SK-N-SH (cell line): ENCODE data around the gene AUTS2. TPM values are rescaled to one million over a fixed set of nuclear protein-coding genes. Genes with fewer than 3 reads are reported as not detected.

ENCODE experiments used
- CTCF ChIA-PET: fragments of 300-600, 350-600 bp; formaldehyde crosslinking; extraction: SDS; loops from one replicate; lab custom pipeline; 2021; lab: Yijun Ruan, JAX
- POLR2A ChIA-PET: fragments of 350-600 bp; sonication (Branson Sonifier 250); formaldehyde crosslinking; extraction: SDS; loops from one replicate; lab custom pipeline; 2020; ENCODE audit warnings: antibody characterized with exemption, inconsistent platforms; lab: Yijun Ruan, JAX
- DNase-seq: peaks from one replicate; pipeline ENCODE4 v3.0.0; 2012
- H2AFZ ChIP-seq: fragments of 200-600 bp; sonication (generic); 2 replicates; pipeline ENCODE4 v1.8.1; 2016; ENCODE audit warnings: antibody characterized with exemption, mild to moderate bottlenecking, low read depth
- H3F3A ChIP-seq: fragments of 200-600 bp; sonication (generic); replicated peaks from 2 replicates; pipeline ENCODE3; 2016; ENCODE audit warnings: antibody characterized with exemption, mild to moderate bottlenecking; ENCODE audit not compliant: insufficient read depth
- H3K27ac ChIP-seq, 2 experiments: fragments of 200-500 bp in 1 of 2; fragments of 200-600 bp in 1 of 2; sonication (Bioruptor generic) in 1 of 2; sonication (generic), shearing (Covaris generic) in 1 of 2; 2 replicates each; pipeline versions ENCODE4 v1.5.1 to v1.6.1; 2014 to 2016; ENCODE audit warnings: low read depth in 2 of 2, inconsistent platforms in 1 of 2, low read length in 1 of 2, mild to moderate bottlenecking in 1 of 2, mixed read lengths in 1 of 2
- H3K27me3 ChIP-seq: fragments of 200-600 bp; sonication (generic), shearing (Covaris generic); 2 replicates; pipeline ENCODE4 v1.6.1; 2016; ENCODE audit warnings: mixed run types; ENCODE audit not compliant: insufficient read depth
- H3K36me3 ChIP-seq, 2 experiments: fragments of 200-500 bp in 1 of 2; fragments of 200-600 bp in 1 of 2; sonication (Bioruptor generic) in 1 of 2; sonication (generic) in 1 of 2; replicated peaks in 1 of 2; 2 replicates each; pipeline versions ENCODE3 to v1.5.1; 2014 to 2016; ENCODE audit warnings: low read length in 1 of 2, mild to moderate bottlenecking in 1 of 2; ENCODE audit not compliant: insufficient read depth in 2 of 2, control insufficient read depth in 1 of 2
- H3K4me1 ChIP-seq, 2 experiments: fragments of 200-500 bp in 1 of 2; fragments of 200-600 bp in 1 of 2; sonication (Bioruptor generic) in 1 of 2; sonication (generic), shearing (Covaris generic) in 1 of 2; 2 replicates each; pipeline versions ENCODE4 v1.5.1 to v1.6.1; 2014 to 2016; ENCODE audit warnings: low read depth in 1 of 2, low read length in 1 of 2, mixed run types in 1 of 2; ENCODE audit not compliant: insufficient read depth in 2 of 2, control insufficient read depth in 1 of 2
- H3K4me2 ChIP-seq: fragments of 200-600 bp; sonication (generic), shearing (Covaris generic); 2 replicates; pipeline ENCODE4 v1.6.1; 2017; ENCODE audit warnings: mixed run types
- H3K4me3 ChIP-seq, 2 experiments: fragments of 200-500 bp in 1 of 2; fragments of 200-600 bp in 1 of 2; sonication (Bioruptor generic) in 1 of 2; sonication (generic), shearing (Covaris generic) in 1 of 2; 2 replicates each; pipeline versions ENCODE4 v1.5.1 to v1.8.1; 2014 to 2016; ENCODE audit warnings: low read depth in 2 of 2, inconsistent platforms in 1 of 2, low read length in 1 of 2, mild to moderate bottlenecking in 1 of 2, mixed read lengths in 1 of 2, moderate library complexity in 1 of 2
- H3K79me2 ChIP-seq: fragments of 200-600 bp; sonication (generic); 2 replicates; pipeline ENCODE4 v1.8.1; 2017; ENCODE audit warnings: mild to moderate bottlenecking; ENCODE audit not compliant: insufficient read depth
- H3K9ac ChIP-seq: fragments of 200-600 bp; sonication (generic); 2 replicates; pipeline ENCODE4 v1.6.1; 2017; ENCODE audit warnings: mixed run types
- H3K9me2 ChIP-seq: fragments of 200-600 bp; sonication (generic); 2 replicates; pipeline ENCODE4 v1.6.1; 2017; ENCODE audit warnings: mixed run types
- H3K9me3 ChIP-seq: fragments of 200-600 bp; sonication (generic); 2 replicates; pipeline ENCODE4 v1.6.1; 2017; ENCODE audit warnings: mixed run types, mild to moderate bottlenecking, moderate library complexity
- H4K20me1 ChIP-seq: fragments of 200-600 bp; sonication (generic); 2 replicates; pipeline ENCODE4 v1.6.1; 2017; ENCODE audit warnings: mild to moderate bottlenecking, mixed run types; ENCODE audit not compliant: insufficient read depth
- CHD2 ChIP-seq: fragments of 150-350 bp; IDR thresholded peaks from 2 replicates; pipeline ENCODE4 v1.6.1; 2018; ENCODE audit warnings: low read length; ENCODE audit not compliant: partially characterized antibody
- EP300 ChIP-seq, 2 experiments: IDR thresholded peaks; 2 replicates each; pipeline versions ENCODE4 v1.4.0 to v1.6.1; 2012; ENCODE audit warnings: borderline replicate concordance in 1 of 2, low read depth in 1 of 2, low read length in 1 of 2
- EZH2phosphoT487 ChIP-seq: fragments of 200-600 bp; sonication (generic); IDR thresholded peaks from 2 replicates; pipeline ENCODE4 v1.6.1; 2017; ENCODE audit warnings: low read depth, mixed run types, mild to moderate bottlenecking, antibody characterized with exemption, moderate library complexity, borderline replicate concordance
- FOXJ3 ChIP-seq: sonication (generic); formaldehyde crosslinking; IDR thresholded peaks from 2 replicates; pipeline ENCODE4 v1.5.1; 2020; ENCODE audit warnings: mild to moderate bottlenecking, missing genetic modification reagents
- GABPA ChIP-seq: IDR thresholded peaks from 2 replicates; pipeline ENCODE4 v1.4.0; 2012; ENCODE audit warnings: low read depth, mild to moderate bottlenecking
- GATA2 ChIP-seq: sonication (generic); formaldehyde crosslinking; IDR thresholded peaks from 2 replicates; pipeline ENCODE4 v1.5.0; 2020; ENCODE audit warnings: mild to moderate bottlenecking, missing genetic modification reagents
- JUND ChIP-seq: IDR thresholded peaks from 2 replicates; pipeline ENCODE4 v1.4.0; 2012
- MEF2A ChIP-seq: IDR thresholded peaks from 2 replicates; pipeline ENCODE4 v1.4.0; 2012; ENCODE audit warnings: low read depth, borderline replicate concordance
- NRF1 ChIP-seq: IDR thresholded peaks from 2 replicates; pipeline ENCODE4 v1.6.1; 2012; ENCODE audit warnings: low read depth, mild to moderate bottlenecking, low read length
- POLR2AphosphoS5 ChIP-seq: IDR thresholded peaks from 2 replicates; pipeline ENCODE4 v1.6.1; 2012; ENCODE audit warnings: low read depth, low read length
- RAD21 ChIP-seq: IDR thresholded peaks from 2 replicates; pipeline ENCODE4 v1.6.1; 2012; ENCODE audit warnings: mild to moderate bottlenecking, low read length
- RFX5 ChIP-seq: IDR thresholded peaks from 2 replicates; pipeline ENCODE4 v1.6.1; 2012; ENCODE audit warnings: mild to moderate bottlenecking, improper control_type of control experiment, low read length
- RXRA ChIP-seq: IDR thresholded peaks from 2 replicates; pipeline ENCODE4 v1.4.0; 2012; ENCODE audit warnings: low read depth, mild to moderate bottlenecking, borderline replicate concordance
- SIN3A ChIP-seq: IDR thresholded peaks from 2 replicates; pipeline ENCODE4 v1.6.1; 2012; ENCODE audit warnings: low read depth, mild to moderate bottlenecking, low read length, moderate library complexity, borderline replicate concordance
- TAF1 ChIP-seq: IDR thresholded peaks from 2 replicates; pipeline ENCODE4 v1.6.1; 2012; ENCODE audit warnings: low read depth, mild to moderate bottlenecking, low read length, moderate library complexity, borderline replicate concordance
- TCF12 ChIP-seq: IDR thresholded peaks from 2 replicates; pipeline ENCODE4 v1.4.0; 2012
- YY1 ChIP-seq: IDR thresholded peaks from 2 replicates; pipeline ENCODE4 v1.4.0; 2012; ENCODE audit warnings: low read depth, mild to moderate bottlenecking
- WGBS: methylation state at CpG from one replicate; pipeline ENCODE4 v1.1.6; 2017; ENCODE audit warnings: low lambda C conversion rate; 5-methylcytosine and 5-hydroxymethylcytosine counted together
- polyA plus RNA-seq, 3 experiments: library from polyadenylated mRNA; depleted of rRNA; stranded (reverse); fragments of >200 nt; gene quantifications; 2 replicates each; pipeline ENCODE4 v1.2.3, GENCODE V29; 2012
- TF ChIP-seq, protein P1 (sequence below): IDR thresholded peaks from 2 replicates; pipeline ENCODE4; 2012
- TF ChIP-seq, protein P2 (sequence below): IDR thresholded peaks from 2 replicates; pipeline ENCODE4 v1.4.0; 2012; ENCODE audit warnings: low read depth, borderline replicate concordance
- TF ChIP-seq, protein P3 (sequence below): IDR thresholded peaks from 2 replicates; pipeline ENCODE4 v1.4.0; 2012; ENCODE audit warnings: low read depth
- TF ChIP-seq, protein P4 (sequence below): IDR thresholded peaks from 2 replicates; pipeline ENCODE4 v1.4.0; 2012; ENCODE audit warnings: low read depth, borderline replicate concordance

Gene AUTS2
- polyA plus RNA-seq, 1 of the 3 experiments (the other 2 are of a cell fraction) = 15.6 TPM

DNA sequence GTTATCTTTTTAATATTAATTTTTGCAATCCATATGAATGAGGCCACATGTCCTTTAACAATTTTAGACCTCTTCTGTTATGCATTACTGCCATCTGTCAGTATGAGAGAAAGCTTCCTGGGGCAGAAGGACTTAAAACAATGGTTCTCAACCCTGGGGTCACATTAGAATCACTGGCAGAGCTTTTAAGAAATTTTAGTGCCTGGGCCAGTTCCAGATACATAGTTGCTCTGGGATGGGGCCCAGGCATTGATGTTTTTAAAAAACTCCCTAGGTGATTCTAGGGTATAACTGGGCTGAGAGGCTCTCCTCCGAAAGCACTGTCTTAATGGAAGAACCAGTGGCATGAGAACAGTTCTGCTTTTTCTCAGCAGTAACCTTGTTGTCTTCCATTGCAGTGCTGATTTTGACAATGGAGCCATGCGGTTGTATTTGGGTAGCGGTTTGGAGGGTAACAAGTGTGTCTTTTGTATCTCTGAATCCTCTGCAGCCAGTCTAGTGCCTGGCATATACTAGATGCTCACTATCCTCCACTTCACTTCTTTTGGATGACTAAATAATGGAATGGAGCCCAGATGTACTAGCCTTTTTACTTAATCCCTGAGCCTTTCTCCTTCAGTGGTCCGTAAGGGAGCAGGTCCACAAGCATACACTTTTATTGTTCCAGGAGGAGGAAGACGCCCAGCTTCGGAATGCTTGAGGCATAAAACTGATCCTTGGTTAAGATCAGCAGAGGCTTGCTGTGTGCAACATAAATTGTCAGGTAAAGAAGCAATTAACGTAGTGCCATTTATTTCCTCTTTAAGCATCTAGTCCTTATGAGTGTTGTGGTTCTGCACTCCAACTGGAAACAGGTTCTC is 227.1 kb downstream of the AUTS2 start (continued):
- TF ChIP-seq, protein P1, sequence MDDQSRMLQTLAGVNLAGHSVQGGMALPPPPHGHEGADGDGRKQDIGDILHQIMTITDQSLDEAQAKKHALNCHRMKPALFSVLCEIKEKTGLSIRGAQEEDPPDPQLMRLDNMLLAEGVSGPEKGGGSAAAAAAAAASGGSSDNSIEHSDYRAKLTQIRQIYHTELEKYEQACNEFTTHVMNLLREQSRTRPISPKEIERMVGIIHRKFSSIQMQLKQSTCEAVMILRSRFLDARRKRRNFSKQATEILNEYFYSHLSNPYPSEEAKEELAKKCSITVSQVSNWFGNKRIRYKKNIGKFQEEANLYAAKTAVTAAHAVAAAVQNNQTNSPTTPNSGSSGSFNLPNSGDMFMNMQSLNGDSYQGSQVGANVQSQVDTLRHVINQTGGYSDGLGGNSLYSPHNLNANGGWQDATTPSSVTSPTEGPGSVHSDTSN = no peak
- TF ChIP-seq GATA2 (CRISPR knock-in tag) = no peak
- no peak for TF ChIP-seq NRF1
- no peak for TF ChIP-seq POLR2AphosphoS5
- TF ChIP-seq TAF1 = no peak
- TF ChIP-seq, protein P2, sequence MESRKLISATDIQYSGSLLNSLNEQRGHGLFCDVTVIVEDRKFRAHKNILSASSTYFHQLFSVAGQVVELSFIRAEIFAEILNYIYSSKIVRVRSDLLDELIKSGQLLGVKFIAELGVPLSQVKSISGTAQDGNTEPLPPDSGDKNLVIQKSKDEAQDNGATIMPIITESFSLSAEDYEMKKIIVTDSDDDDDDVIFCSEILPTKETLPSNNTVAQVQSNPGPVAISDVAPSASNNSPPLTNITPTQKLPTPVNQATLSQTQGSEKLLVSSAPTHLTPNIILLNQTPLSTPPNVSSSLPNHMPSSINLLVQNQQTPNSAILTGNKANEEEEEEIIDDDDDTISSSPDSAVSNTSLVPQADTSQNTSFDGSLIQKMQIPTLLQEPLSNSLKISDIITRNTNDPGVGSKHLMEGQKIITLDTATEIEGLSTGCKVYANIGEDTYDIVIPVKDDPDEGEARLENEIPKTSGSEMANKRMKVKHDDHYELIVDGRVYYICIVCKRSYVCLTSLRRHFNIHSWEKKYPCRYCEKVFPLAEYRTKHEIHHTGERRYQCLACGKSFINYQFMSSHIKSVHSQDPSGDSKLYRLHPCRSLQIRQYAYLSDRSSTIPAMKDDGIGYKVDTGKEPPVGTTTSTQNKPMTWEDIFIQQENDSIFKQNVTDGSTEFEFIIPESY = no peak
- peak; percentile 83 for TF ChIP-seq RAD21
- no peak for TF ChIP-seq YY1
- TF ChIP-seq JUND = no peak
- TF ChIP-seq TCF12 = peak; percentile 36; the same call in 1 of the 2 replicates
- TF ChIP-seq MEF2A = no peak
- peak in 1 of 2 experiments; percentile 84; a peak in 2 of 4 replicates for TF ChIP-seq EP300 (IDR thresholded peaks at IDR 0.05; ENCODE audit: borderline replicate concordance in 1 of 2, low read depth in 1 of 2, low read length in 1 of 2)
- TF ChIP-seq EZH2phosphoT487 = no peak
- TF ChIP-seq FOXJ3 (CRISPR knock-in tag) = peak; percentile 24; the same call in 1 of the 2 replicates
- no peak for TF ChIP-seq SIN3A
- TF ChIP-seq, protein P3, sequence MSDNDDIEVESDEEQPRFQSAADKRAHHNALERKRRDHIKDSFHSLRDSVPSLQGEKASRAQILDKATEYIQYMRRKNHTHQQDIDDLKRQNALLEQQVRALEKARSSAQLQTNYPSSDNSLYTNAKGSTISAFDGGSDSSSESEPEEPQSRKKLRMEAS = no peak
- TF ChIP-seq RFX5 = 0 out of 2 replicates have a peak, but pooled peaks have one; percentile 59
- TF ChIP-seq CHD2 = no peak
- TF ChIP-seq GABPA = no peak
- TF ChIP-seq, all 33 proteins: peak for 9

DNA sequence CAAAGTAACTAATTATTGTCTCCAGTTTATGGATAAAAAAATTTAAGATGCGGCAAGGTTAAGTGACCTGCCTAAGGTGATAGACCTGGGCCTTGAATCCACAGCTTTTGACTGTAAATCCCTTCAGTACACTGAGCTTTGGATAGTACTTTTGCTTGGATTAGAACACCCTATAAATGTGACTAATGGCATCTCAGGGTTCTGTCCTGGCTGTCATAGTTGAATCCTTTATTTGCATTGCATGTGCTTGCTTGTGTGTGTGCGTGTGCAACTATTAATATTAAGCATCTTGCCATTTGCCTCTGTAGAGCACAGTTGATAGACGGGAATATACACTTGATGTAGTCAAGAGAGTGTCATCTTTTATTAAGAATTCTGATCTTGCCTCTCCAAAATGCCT is 228.0 kb downstream of the AUTS2 start:
- 90% methylated on average over 3 of the region's 3 CpGs for WGBS
- ChIA-PET CTCF (interaction anchor here (0.9 to 1.9 kb wide), 6 partner anchors 24 to 217 kb away, joined by 3 to 15 read pairs (median 4); no protein-coding TSS in a partner anchor), POLR2A (no interaction called here)
- Histone ChIP-seq H3K4me2 (no peak overlapping the region), H2AFZ (no peak overlapping the region), H3K4me1 (peaks cover 11 to 24% of the 10 kb centered on the region in 2 experiments), H3K27me3 (no peaks in the 10 kb centered on the region), H3K36me3 (no peaks in the 10 kb centered on the region), H3F3A (peaks cover 4% of the 10 kb centered on the region), H3K9ac (no peak overlapping the region), H3K79me2 (no peaks in the 10 kb centered on the region; the same call in 1 of the 2 replicates), H3K4me3 (no peak overlapping the region), H3K9me2 (no peaks in the 10 kb centered on the region), H4K20me1 (no peaks in the 10 kb centered on the region), H3K9me3 (peaks cover 6% of the 10 kb centered on the region; the same call in 1 of the 2 replicates), H3K27ac (no peak overlapping the region)
- no peak for DNase-seq
- TF ChIP-seq, protein P2 = no peak
- no peak for TF ChIP-seq CHD2
- no peak for TF ChIP-seq EZH2phosphoT487
- TF ChIP-seq RXRA = no peak
- TF ChIP-seq, protein P4, sequence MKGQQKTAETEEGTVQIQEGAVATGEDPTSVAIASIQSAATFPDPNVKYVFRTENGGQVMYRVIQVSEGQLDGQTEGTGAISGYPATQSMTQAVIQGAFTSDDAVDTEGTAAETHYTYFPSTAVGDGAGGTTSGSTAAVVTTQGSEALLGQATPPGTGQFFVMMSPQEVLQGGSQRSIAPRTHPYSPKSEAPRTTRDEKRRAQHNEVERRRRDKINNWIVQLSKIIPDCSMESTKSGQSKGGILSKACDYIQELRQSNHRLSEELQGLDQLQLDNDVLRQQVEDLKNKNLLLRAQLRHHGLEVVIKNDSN = no peak
